ENCODE results near the gene GADD45G.

DNA sequence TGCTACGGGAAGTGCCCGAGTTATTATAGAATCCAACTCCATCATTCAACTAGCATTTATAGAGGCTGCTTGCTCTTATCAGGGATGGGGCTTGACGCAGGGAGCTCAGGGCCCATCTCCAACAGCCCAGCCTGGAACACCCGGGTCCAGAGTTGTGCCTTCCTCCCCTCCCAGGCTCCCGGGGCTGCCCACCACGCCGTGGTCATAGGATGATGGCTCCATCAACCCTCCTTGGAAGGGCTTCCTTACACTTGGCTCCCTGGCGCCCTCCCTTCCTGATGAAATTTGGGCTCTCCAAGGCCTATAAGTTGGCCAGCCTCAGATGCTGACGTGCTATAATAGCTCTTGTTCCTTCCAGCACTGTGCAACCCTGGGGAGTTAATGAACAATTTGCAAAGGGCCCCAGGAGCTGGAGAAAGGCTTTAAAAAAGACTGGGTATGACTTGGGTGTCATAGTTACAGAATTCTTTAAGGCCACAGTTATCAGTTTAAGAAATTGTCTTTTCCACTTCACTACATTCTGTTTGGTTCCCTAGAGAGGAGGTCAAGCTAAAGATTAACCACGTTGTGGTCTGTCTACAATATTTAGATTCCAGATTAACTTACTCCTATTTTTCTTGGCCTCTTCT is 42.5 kb upstream of the GADD45G start:
- no peak for TF ChIP-seq CTCF (IDR thresholded peaks at IDR 0.05)
- no peak for TF ChIP-seq POLR2A (IDR thresholded peaks at IDR 0.05)

Measured in thyroid gland (tissue), 4 donors.